ENCODE results near the gene EFCAB6.

The EFCAB6 gene

GRCh38 chr22:43798492-43798891, 13.6 kb downstream of the EFCAB6 start:
- peak; percentile 88 for DNase-seq

DNA sequence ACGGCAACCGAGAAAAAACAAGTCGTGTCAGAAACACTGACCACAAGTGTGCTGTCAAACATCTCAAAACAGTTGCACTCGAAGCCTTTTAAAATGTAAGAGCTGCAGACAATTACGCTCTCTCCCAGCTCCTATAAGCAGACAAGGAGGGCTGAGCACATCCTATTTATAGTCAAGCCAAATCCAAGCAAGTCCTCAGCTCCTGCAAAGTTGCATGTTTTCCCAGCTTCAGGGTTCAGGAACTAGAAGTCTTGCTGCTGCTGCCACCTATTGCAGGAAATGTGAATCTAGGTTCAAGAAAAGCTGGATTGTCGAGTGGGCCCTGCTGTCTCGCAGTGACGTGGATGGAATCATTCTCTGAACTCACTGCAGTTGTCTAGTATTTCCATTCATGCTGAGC, 15.5 kb downstream of the EFCAB6 start:
- DNase-seq = peak; percentile 18

DNA sequence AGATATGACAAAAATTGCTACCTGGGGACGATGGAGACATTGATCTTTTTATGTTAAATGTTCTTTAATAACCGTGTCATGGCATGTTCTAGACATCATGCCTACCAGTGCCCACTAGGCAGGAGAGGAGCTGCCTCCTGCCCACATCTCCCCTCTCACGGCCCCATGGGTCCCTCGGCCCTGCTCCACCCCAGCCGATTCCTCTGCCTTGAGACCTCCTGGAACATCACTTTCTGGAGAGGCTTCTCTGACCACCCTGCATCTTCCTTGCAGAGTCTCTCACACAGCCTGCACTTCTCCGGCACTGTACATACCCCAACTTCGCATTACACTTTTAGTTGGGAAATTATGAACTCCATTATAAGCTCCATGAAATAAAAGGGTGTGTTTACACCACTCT, 16.8 kb downstream of the EFCAB6 start:
- DNase-seq = no peak

GRCh38 chr22:43792905-43793304, 19.2 kb downstream of the EFCAB6 start:
- DNase-seq = no peak

DNA sequence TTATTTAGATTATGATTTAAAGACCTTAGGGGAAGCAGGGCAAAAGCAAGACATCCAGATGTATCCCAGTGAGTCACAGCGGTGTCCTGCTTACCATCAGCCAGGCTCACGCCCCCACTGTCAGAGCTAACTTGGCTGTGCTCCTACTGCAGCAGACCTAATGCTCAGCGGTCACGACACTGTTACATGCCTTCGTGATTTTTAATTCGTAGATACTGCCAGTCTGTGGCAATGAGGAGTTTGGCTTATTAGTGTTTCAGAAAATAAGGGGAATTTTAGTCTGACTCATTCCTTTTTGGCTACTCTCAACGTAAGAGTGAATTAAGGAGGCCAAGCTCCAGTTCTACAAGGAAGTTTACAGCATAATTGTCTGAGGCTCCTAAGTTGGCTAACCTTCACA, 22.7 kb downstream of the EFCAB6 start:
- DNase-seq = peak; percentile 89

GRCh38 chr22:43783777-43784176, 28.3 kb downstream of the EFCAB6 start:
- no peak for DNase-seq

GRCh38 chr22:43782448-43782847, 29.7 kb downstream of the EFCAB6 start:
- DNase-seq = no peak

DNA sequence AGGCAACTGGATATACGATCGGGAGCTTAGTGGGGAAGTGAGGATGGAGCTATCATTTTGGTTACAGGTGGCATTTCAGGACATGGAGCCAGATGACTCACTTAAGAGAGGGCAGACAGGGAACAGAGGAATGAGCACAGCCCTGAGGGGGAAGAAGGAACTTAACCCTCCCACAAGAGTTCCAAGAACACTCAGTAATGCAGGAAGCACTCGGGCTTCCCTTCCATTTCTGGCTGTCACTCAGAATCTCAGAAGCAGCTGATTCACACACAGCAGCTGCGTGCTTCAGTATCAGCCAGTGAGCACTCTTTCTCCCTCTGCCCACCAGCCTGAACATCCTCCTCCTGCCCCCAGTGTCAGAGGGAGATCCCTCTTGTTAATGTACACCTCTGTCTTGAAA, 34.8 kb downstream of the EFCAB6 start:
- DNase-seq = peak; percentile 77

GRCh38 chr22:43776081-43776670, 35.9 kb downstream of the EFCAB6 start:
- DNase-seq = no peak

GRCh38 chr22:43774318-43774915, 37.7 kb downstream of the EFCAB6 start:
- DNase-seq = no peak

GRCh38 chr22:43772831-43773230, 39.3 kb downstream of the EFCAB6 start:
- DNase-seq = no peak

GRCh38 chr22:43755452-43755851, 56.7 kb downstream of the EFCAB6 start:
- DNase-seq = no peak

- DNase-seq = no peak
These were observed 57.1 kb downstream of the EFCAB6 start for GRCh38 chr22:43755011-43755410.

- no peak for DNase-seq
These were observed 57.9 kb downstream of the EFCAB6 start for GRCh38 chr22:43754176-43754575.

GRCh38 chr22:43753688-43754087, 58.4 kb downstream of the EFCAB6 start:
- no peak for DNase-seq

DNA sequence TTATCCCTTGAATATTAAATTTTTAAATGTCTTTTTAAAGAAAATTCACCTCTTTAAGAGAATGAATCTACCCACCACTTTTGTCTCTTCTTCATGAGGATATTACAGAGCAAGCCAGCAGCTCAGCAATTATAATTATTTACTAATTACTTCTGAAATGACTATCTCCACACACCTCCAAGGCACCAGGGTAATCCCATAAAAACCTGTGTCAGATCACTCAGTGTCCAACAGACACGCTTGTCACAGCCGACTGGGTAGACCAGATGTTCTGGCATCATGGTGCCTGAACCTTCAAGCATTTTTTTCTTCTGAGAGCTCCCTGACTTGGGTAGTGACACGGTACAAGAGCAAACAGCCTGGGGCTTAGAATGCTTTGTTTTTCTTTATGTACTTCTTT, 61.4 kb downstream of the EFCAB6 start:
- no peak for DNase-seq

DNA sequence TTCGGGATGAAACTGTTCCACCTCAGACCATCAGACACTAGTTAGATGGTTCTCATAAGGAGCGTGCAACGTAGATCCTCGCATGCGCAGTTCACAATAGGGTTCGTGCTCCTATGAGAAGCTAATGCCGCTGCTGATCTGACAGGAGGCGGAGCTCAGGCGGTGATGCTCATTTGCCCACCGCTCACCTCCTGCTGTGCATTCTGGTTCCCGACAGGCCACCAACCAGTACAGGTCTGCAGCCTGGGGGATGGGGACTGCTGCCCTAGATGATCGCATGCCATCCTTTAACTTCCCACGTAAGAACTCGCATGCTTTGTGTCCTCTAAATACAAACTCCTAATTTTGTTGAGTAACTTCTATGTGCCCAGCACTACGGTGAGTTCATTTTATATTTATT, 62.6 kb downstream of the EFCAB6 start:
- no peak for DNase-seq

DNA sequence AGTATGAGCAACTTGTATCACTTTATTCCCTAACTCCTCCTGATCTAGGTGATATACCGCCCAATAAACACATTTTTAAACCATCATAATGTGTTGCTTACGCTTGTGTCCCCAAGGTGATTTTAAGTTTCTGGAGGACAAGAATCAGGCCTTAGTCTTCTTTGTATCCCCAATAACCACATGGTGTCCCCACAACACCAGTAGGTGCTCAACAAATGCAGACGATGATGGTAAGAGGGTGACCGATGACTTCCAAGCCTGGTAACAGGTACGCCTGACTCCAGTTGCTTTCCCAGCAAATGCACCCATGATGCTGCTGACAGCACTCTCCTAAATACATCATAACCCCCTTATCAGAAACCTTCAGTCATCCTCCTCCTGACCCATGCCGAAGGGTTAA, 64.2 kb downstream of the EFCAB6 start:
- DNase-seq = no peak

DNA sequence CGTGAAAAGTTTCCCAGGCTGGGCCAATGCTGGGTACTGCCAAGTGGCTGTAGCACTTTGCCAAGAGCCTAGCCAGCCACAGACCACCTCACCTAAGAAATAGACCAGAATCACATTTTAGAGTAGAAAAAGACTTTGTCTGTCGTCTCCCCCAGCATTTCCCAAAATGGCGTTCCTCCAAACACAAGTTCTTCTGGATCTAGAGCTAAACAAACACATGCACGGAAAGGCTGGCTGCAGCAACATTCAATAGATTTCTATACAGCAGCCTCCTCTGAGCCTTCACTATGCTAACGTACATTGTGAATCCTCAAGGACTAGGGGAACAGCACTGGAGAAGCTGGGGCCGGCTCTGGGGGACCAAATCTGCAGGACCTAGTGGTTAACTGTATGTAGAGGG, 65.0 kb downstream of the EFCAB6 start:
- DNase-seq = no peak

- no peak for DNase-seq
These were observed 66.2 kb downstream of the EFCAB6 start for GRCh38 chr22:43745783-43746356.

DNA sequence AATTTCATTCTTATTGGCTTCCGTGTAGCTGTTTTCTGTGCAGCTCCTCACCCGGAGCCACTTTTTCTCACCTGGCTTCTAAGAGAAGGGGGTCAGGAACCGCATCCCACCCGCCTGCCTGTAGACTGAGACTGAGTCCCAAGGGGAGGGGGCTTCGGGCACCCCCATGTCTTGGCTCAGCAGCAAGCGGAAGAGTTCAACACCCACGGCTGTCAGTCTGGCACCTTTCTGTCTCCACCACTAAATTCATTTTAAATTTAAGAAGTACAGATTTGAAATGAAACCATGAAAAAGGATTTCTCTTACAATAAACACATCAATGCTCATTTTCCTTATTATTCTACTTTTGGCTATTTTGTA, 66.7 kb downstream of the EFCAB6 start:
- no peak for DNase-seq

GRCh38 chr22:43744700-43745410, 67.2 kb downstream of the EFCAB6 start:
- no peak for DNase-seq

- DNase-seq = no peak
These were observed 68.0 kb downstream of the EFCAB6 start for GRCh38 chr22:43743929-43744643.

DNA sequence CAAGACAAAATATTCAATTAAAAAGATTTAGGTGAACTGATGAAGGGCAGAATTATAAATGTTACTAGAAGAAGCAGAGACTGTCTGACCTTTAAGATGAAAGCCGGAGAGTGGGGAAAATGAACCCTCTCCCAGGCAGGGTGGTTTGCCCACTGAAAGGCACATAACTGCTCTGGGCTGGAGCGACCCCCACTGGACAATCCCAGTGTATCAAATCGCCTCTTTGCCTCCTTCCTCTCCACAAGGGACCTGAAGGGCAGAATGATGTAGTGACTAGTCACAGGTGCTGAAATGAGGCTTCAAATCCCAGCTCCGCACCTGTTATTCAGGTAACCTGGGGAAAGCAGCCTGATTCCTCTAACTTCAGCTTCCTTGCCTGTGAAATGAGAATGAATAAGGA, 69.0 kb downstream of the EFCAB6 start:
- DNase-seq = no peak

All from kidney glomerular epithelial cell (primary cell).